GM12878 (cell line): Measurements from ENCODE around the gene GMPR2. TPM values are rescaled to one million over a fixed set of nuclear protein-coding genes. Genes with fewer than 3 reads are reported as not detected.
A peak's percentile ranks its signal among the peaks of the same experiment; 100 is the strongest.

Experiments
- ATAC-seq: fragments of 200-7000 bp; cut with Tn5 transposase; 3 replicates; pipeline ENCODE4 v1.9.1; 2020; ENCODE audit warnings: mild to moderate bottlenecking, moderate library complexity
- BruUV-seq: library from RNA; stranded (reverse); fragments of 400-500 nt; replicated peaks from 2 replicates; lab custom pipeline; 2021; lab: Mats Ljungman, UMichigan
- CTCF ChIA-PET: fragments of 300-600 bp; sonication (Branson Sonifier 250); formaldehyde crosslinking; extraction: SDS; loops from one replicate; lab custom pipeline; 2021; ENCODE audit warnings: inconsistent platforms; lab: Yijun Ruan, JAX
- POLR2A ChIA-PET: fragments of 350-600 bp; formaldehyde crosslinking; extraction: SDS; loops from one replicate; lab custom pipeline; 2021; ENCODE audit warnings: inconsistent platforms; lab: Charles Lee
- RAD21 ChIA-PET: fragments of 300-600 bp; sonication (Branson Sonifier 250); formaldehyde crosslinking; loops from one replicate; lab custom pipeline; 2023; ENCODE audit warnings: antibody characterized with exemption; ENCODE audit not compliant: unreplicated experiment; lab: Charles Lee
- SMC1A ChIA-PET: fragments of 300-600 bp; sonication (Branson Sonifier 250); formaldehyde crosslinking; loops from one replicate; lab custom pipeline; 2023; ENCODE audit not compliant: unreplicated experiment, uncharacterized antibody; lab: Charles Lee
- DNase-seq: peaks from one replicate; pipeline ENCODE4 v3.0.0-alpha.2; 2011; ENCODE audit warnings: low read depth, low spot score
- FAIRE-seq: peaks from 3 replicates; lab custom pipeline; 2011; peaks lifted over from hg19 to GRCh38; lab: Jason Lieb, UNC
- H2AFZ ChIP-seq: 2 replicates; pipeline ENCODE4 v1.6.0; 2011; ENCODE audit warnings: low read depth, low read length, control low read depth; ENCODE audit not compliant: control insufficient read depth
- H3K27ac ChIP-seq: 2 replicates; pipeline ENCODE4 v1.5.1; 2011; ENCODE audit warnings: control low read depth; ENCODE audit not compliant: control insufficient read depth, insufficient read depth
- H3K27me3 ChIP-seq, 2 experiments: replicated peaks in 1 of 2; 2 replicates each; pipeline versions ENCODE4 v1.6.0 to v1.6.1; 2011; ENCODE audit warnings: low read length in 1 of 2; ENCODE audit not compliant: control insufficient read depth in 2 of 2, insufficient read depth in 2 of 2
- H3K36me3 ChIP-seq, 2 experiments: 2 replicates each; pipeline ENCODE4 v1.5.1; 2011; ENCODE audit warnings: low read length in 1 of 2; ENCODE audit not compliant: control insufficient read depth in 2 of 2, insufficient read depth in 2 of 2
- H3K4me1 ChIP-seq: 2 replicates; pipeline ENCODE4 v1.6.1; 2011; ENCODE audit warnings: mild to moderate bottlenecking, low read length, moderate library complexity, mixed read lengths; ENCODE audit not compliant: control insufficient read depth, insufficient read depth
- H3K4me2 ChIP-seq: 2 replicates; pipeline ENCODE4 v1.6.0; 2011; ENCODE audit warnings: control low read depth; ENCODE audit not compliant: control insufficient read depth, insufficient read depth
- H3K4me3 ChIP-seq: fragments of 200-600 bp; sonication (generic); 2 replicates; pipeline ENCODE4 v1.5.1; 2016
- H3K79me2 ChIP-seq: 2 replicates; pipeline ENCODE4 v1.6.0; 2011; ENCODE audit warnings: low read length; ENCODE audit not compliant: control insufficient read depth, insufficient read depth
- H3K9ac ChIP-seq: 2 replicates; pipeline ENCODE4 v1.8.0; 2011; ENCODE audit warnings: low read length, control low read depth, mixed read lengths; ENCODE audit not compliant: control insufficient read depth, insufficient read depth
- H3K9me3 ChIP-seq: replicated peaks from 3 replicates; pipeline ENCODE4 v1.5.1; 2011; ENCODE audit warnings: mild to moderate bottlenecking, low read length; ENCODE audit not compliant: control insufficient read depth, insufficient read depth
- H4K20me1 ChIP-seq: 2 replicates; pipeline ENCODE4 v1.6.0; 2011; ENCODE audit not compliant: control insufficient read depth, insufficient read depth
- KAT2A ChIP-seq: conservative IDR thresholded peaks from 2 replicates; pipeline ENCODE4 v1.6.1; 2011; ENCODE audit warnings: low read depth, low read length; ENCODE audit not compliant: control insufficient read depth
- PAX8 ChIP-seq: fragments of 450-650 bp; IDR thresholded peaks from 2 replicates; pipeline ENCODE4 v1.6.1; 2017; ENCODE audit warnings: mild to moderate bottlenecking, moderate library complexity
- POLR2A ChIP-seq: IDR thresholded peaks from 2 replicates; pipeline ENCODE4 v1.6.1; 2011; ENCODE audit warnings: low read depth, mild to moderate bottlenecking, low read length
- WGBS: methylation state at CpG from one replicate; pipeline ENCODE4 v1.1.6; 2016; ENCODE audit warnings: low lambda C conversion rate; ENCODE audit not compliant: insufficient replicate concordance, insufficient coverage; ENCODE audit errors: missing lambda C conversion rate; 5-methylcytosine and 5-hydroxymethylcytosine counted together
- in situ Hi-C: fragments of 300-500 bp; cut with MboI; formaldehyde crosslinking; loops from 9 replicates; pipeline ENCODE4 v1.14.3; 2018; ENCODE audit warnings: mixed read lengths
- intact Hi-C: fragments of 100-400 bp; cut with micrococcal nuclease; formaldehyde crosslinking; loops from one replicate; pipeline ENCODE4 v1.14.2; 2022; ENCODE audit not compliant: unreplicated experiment
- polyA plus RNA-seq, 11 experiments: library from polyadenylated mRNA; depleted of rRNA in 4 of 11; unstranded in 6 of 11; stranded (reverse) in 5 of 11; fragments of >200 nt; fragmentation: Nextera tagmentation in 4 of 11; fragmentation: Illumina TruSeq in 1 of 11; extraction: Ambion mirVana in 4 of 11; extraction: Trizol in 1 of 11; gene quantifications; 1 replicate in 1 of 11; 2 replicates in 10 of 11; pipeline versions ENCODE4 v1.2.1 to v1.2.3, GENCODE V29; 2011 to 2016; ENCODE audit warnings: inconsistent platforms in 2 of 11, missing spikeins in 2 of 11, low read depth in 1 of 11
- total RNA-seq, 4 experiments: library from RNA; depleted of rRNA in 3 of 4; stranded (reverse); fragments of >200 nt in 3 of 4; fragmentation: Illumina TruSeq in 1 of 4; extraction: Trizol in 1 of 4; gene quantifications; 2 replicates each; pipeline versions ENCODE4 v1.2.1 to v1.2.3, GENCODE V29; 2013 to 2021
- TF ChIP-seq, protein P1 (sequence below): IDR thresholded peaks from 2 replicates; pipeline ENCODE4 v1.6.1; 2012; ENCODE audit warnings: improper control_type of control experiment, low read depth, low read length; ENCODE audit not compliant: insufficient replicate concordance

GMPR2 gene
- total and polyA plus RNA-seq, 10 of the 15 experiments (the other 5 are each of a cell fraction or from before 2014, with no cell fraction given): 55.1 to 80.3 (median 61.5) TPM

DNA sequence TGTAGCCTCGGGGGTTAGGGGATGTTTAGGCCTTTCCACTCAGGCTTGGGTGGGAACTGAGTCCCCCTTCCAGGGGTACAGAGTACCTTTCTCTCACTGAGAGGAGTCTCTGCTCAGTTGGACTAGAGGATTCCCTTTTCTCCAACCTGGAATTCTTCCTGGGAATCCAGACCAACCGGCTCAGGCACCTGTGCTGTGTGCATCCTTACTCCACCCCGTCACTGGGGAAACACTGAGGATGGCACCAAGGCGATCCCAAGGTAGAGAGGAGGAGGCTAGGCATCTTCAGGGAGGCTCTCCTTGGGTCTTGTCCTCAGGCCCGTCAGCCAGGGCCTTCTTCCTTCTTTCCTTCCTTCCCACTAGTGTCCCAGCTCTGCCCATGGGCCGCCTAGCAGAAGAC is 31.1 kb downstream of the GMPR2 start:
- H3K4me3 ChIP-seq: no peak overlapping the region
- H3K27ac ChIP-seq: no peak overlapping the region
- H2AFZ ChIP-seq: no peak overlapping the region
- H3K4me2 ChIP-seq: no peak overlapping the region
- no peaks in the 10 kb centered on the region for H3K4me1 ChIP-seq
- DNase-seq: no peak
- H3K27me3 ChIP-seq: no peaks in the 10 kb centered on the region
- 67% methylated on average over 6 of the region's 6 CpGs for WGBS
- ChIA-PET RAD21 (no interaction called here), POLR2A (interaction anchor here (0.9 kb wide), 1 partner anchor 22 kb away, joined by 3 read pairs; the partner anchor contains the start of gene TINF2), SMC1A (interaction anchor here (2.8 kb wide), 1 partner anchor 17 kb away, joined by 14 read pairs; no protein-coding TSS in a partner anchor), CTCF (interaction anchor here (1.4 to 2.1 kb wide), 2 partner anchors 17 to 44 kb away, joined by 3 to 10 read pairs; partner anchors contain the start of gene CIDEB)
- no peaks in the 10 kb centered on the region for H4K20me1 ChIP-seq
- no peaks in the 10 kb centered on the region for H3K79me2 ChIP-seq
- H3K9me3 ChIP-seq: no peaks in the 10 kb centered on the region
- ATAC-seq: no peak
- H3K36me3 ChIP-seq: peaks cover 3 to 11% of the 10 kb centered on the region in 2 experiments; a peak in 3 of 4 replicates
- no peak for FAIRE-seq
- TF ChIP-seq POLR2A (0 out of 2 replicates have a peak, but pooled peaks have one; percentile 1), PAX8 (no peak), KAT2A (no peak)
- TF ChIP-seq, protein P1, sequence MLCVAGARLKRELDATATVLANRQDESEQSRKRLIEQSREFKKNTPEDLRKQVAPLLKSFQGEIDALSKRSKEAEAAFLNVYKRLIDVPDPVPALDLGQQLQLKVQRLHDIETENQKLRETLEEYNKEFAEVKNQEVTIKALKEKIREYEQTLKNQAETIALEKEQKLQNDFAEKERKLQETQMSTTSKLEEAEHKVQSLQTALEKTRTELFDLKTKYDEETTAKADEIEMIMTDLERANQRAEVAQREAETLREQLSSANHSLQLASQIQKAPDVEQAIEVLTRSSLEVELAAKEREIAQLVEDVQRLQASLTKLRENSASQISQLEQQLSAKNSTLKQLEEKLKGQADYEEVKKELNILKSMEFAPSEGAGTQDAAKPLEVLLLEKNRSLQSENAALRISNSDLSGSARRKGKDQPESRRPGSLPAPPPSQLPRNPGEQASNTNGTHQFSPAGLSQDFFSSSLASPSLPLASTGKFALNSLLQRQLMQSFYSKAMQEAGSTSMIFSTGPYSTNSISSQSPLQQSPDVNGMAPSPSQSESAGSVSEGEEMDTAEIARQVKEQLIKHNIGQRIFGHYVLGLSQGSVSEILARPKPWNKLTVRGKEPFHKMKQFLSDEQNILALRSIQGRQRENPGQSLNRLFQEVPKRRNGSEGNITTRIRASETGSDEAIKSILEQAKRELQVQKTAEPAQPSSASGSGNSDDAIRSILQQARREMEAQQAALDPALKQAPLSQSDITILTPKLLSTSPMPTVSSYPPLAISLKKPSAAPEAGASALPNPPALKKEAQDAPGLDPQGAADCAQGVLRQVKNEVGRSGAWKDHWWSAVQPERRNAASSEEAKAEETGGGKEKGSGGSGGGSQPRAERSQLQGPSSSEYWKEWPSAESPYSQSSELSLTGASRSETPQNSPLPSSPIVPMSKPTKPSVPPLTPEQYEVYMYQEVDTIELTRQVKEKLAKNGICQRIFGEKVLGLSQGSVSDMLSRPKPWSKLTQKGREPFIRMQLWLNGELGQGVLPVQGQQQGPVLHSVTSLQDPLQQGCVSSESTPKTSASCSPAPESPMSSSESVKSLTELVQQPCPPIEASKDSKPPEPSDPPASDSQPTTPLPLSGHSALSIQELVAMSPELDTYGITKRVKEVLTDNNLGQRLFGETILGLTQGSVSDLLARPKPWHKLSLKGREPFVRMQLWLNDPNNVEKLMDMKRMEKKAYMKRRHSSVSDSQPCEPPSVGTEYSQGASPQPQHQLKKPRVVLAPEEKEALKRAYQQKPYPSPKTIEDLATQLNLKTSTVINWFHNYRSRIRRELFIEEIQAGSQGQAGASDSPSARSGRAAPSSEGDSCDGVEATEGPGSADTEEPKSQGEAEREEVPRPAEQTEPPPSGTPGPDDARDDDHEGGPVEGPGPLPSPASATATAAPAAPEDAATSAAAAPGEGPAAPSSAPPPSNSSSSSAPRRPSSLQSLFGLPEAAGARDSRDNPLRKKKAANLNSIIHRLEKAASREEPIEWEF: no peak
- no TSS peak for BruUV-seq
- no peak overlapping the region for H3K9ac ChIP-seq
- in situ Hi-C loops (no loop called here), intact Hi-C loops (no loop called here)
